NCI-H2029 (cell line): ENCODE results near the gene LIPC.
A peak's percentile ranks its signal among the peaks of the same experiment; 100 is the strongest.

ENCODE experiments used
- DNase-seq: peaks from one replicate; lab custom pipeline; 2025; lab: John Stamatoyannopoulos, UW

LIPC gene

GRCh38 chr15:58475573-58476524, 44.1 kb downstream of the LIPC start:
- DNase-seq, result peak; percentile 67

- no peak for DNase-seq
Measured at GRCh38 chr15:58476525-58477162, 44.9 kb downstream of the LIPC start.

GRCh38 chr15:58477170-58477569, 45.4 kb downstream of the LIPC start:
- DNase-seq, result no peak

- DNase-seq, result no peak
Measured at GRCh38 chr15:58478035-58478434, 46.2 kb downstream of the LIPC start.

GRCh38 chr15:58478579-58478978, 46.8 kb downstream of the LIPC start:
- DNase-seq, result no peak

GRCh38 chr15:58479941-58480340, 48.1 kb downstream of the LIPC start:
- DNase-seq, result no peak

- no peak for DNase-seq
Measured at GRCh38 chr15:58483376-58483775, 51.6 kb downstream of the LIPC start.

- no peak for DNase-seq
Measured at GRCh38 chr15:58484791-58485600, 53.2 kb downstream of the LIPC start.

GRCh38 chr15:58486062-58486461, 54.3 kb downstream of the LIPC start:
- DNase-seq, result no peak

- DNase-seq, result no peak
Measured at GRCh38 chr15:58486564-58486963, 54.8 kb downstream of the LIPC start.

- no peak for DNase-seq
Measured at GRCh38 chr15:58487041-58487723, 55.4 kb downstream of the LIPC start.

- DNase-seq, result no peak
Measured at GRCh38 chr15:58487724-58488120, 55.9 kb downstream of the LIPC start.

- DNase-seq, result no peak
Measured at GRCh38 chr15:58489289-58490085, 57.7 kb downstream of the LIPC start.

GRCh38 chr15:58490086-58490887, 58.5 kb downstream of the LIPC start:
- no peak for DNase-seq

- DNase-seq, result no peak
Measured at GRCh38 chr15:58490888-58491473, 59.2 kb downstream of the LIPC start.

- no peak for DNase-seq
Measured at GRCh38 chr15:58491499-58492202, 59.9 kb downstream of the LIPC start.

GRCh38 chr15:58492661-58493397, 61.0 kb downstream of the LIPC start:
- DNase-seq, result no peak

- DNase-seq, result no peak
Measured at GRCh38 chr15:58494567-58494966, 62.8 kb downstream of the LIPC start.
